ENCODE data around the gene NBEA. TPM values are rescaled to one million over a fixed set of nuclear protein-coding genes. Genes with fewer than 3 reads are reported as not detected.

NBEA gene
- total and polyA plus RNA-seq, 12 donors, result 3.1 to 19.7 (median 14.2) TPM

- TF ChIP-seq POLR2A (IDR thresholded peaks at IDR 0.05), result no peak
- TF ChIP-seq CTCF (IDR thresholded peaks at IDR 0.05), result no peak
- no peaks in the 10 kb centered on the region for H3K36me3 ChIP-seq (replicated peaks in 1 of 2)
- DNase-seq, result no peak
- H3K27me3 ChIP-seq, result no peaks in the 10 kb centered on the region
- H3K4me3 ChIP-seq, result no peak overlapping the region
- peaks cover 0 to 7% of the 10 kb centered on the region in 2 donors for H3K4me1 ChIP-seq (replicated peaks in 1 of 2)
- no peak overlapping the region for H3K27ac ChIP-seq
- H3K9me3 ChIP-seq (replicated peaks in 1 of 3), result peaks cover 0 to 5% (median 0%) of the 10 kb centered on the region in 3 donors
- intact Hi-C loops (cut with DNase I), result no loop called here
Measured at GRCh38 chr13:35165205-35165604, 223.1 kb downstream of the NBEA start.

GRCh38 chr13:35179494-35179893 is 237.4 kb downstream of the NBEA start:
- H3K27me3 ChIP-seq, result no peaks in the 10 kb centered on the region
- H3K4me3 ChIP-seq, result no peak overlapping the region
- TF ChIP-seq POLR2A (IDR thresholded peaks at IDR 0.05), result no peak
- TF ChIP-seq CTCF (IDR thresholded peaks at IDR 0.05), result no peak
- no peaks in the 10 kb centered on the region for H3K9me3 ChIP-seq (replicated peaks in 1 of 3)
- intact Hi-C loops (cut with DNase I), result no loop called here
- H3K36me3 ChIP-seq (replicated peaks in 1 of 2), result no peaks in the 10 kb centered on the region
- DNase-seq, result no peak
- no peaks in the 10 kb centered on the region for H3K4me1 ChIP-seq (replicated peaks in 1 of 2)
- no peak overlapping the region for H3K27ac ChIP-seq
- 78 to 90% (median 86%) methylated on average over 2 of the region's 2 CpGs for WGBS, 4 donors

GRCh38 chr13:35179920-35180663 is 238.0 kb downstream of the NBEA start:
- intact Hi-C loops (cut with DNase I), result no loop called here
- H3K4me3 ChIP-seq, result no peak overlapping the region

GRCh38 chr13:35190241-35190640 is 248.2 kb downstream of the NBEA start:
- H3K9me3 ChIP-seq (replicated peaks in 1 of 3), result peaks cover 0 to 5% (median 0%) of the 10 kb centered on the region in 3 donors

More at GRCh38 chr13:35179920-35180663, 238.0 kb downstream of the NBEA start:
- TF ChIP-seq POLR2A (IDR thresholded peaks at IDR 0.05), result no peak
- TF ChIP-seq CTCF (IDR thresholded peaks at IDR 0.05), result no peak
- 29 to 42% (median 36%) methylated on average over 3 of the region's 3 CpGs for WGBS, 4 donors
- Histone ChIP-seq H3K27me3 (no peaks in the 10 kb centered on the region), H3K36me3 (replicated peaks in 1 of 2) (no peaks in the 10 kb centered on the region), H3K27ac (no peak overlapping the region), H3K9me3 (replicated peaks in 1 of 3) (no peaks in the 10 kb centered on the region), H3K4me1 (replicated peaks in 1 of 2) (no peaks in the 10 kb centered on the region)
- DNase-seq, result no peak

More at GRCh38 chr13:35190241-35190640, 248.2 kb downstream of the NBEA start:
- 87 to 100% (median 95%) methylated on average over 2 of the region's 2 CpGs for WGBS, 4 donors
- intact Hi-C loops (cut with DNase I), result no loop called here
- H3K36me3 ChIP-seq (replicated peaks in 1 of 2), result no peaks in the 10 kb centered on the region
- TF ChIP-seq CTCF (IDR thresholded peaks at IDR 0.05), result no peak
- no peak for TF ChIP-seq POLR2A (IDR thresholded peaks at IDR 0.05)
- DNase-seq, result no peak
- H3K27ac ChIP-seq, result no peak overlapping the region
- H3K4me3 ChIP-seq, result no peak overlapping the region
- H3K4me1 ChIP-seq (replicated peaks in 1 of 2), result no peaks in the 10 kb centered on the region
- H3K27me3 ChIP-seq, result no peaks in the 10 kb centered on the region
